Chondrocyte (in vitro differentiated cells): ENCODE results near the gene TRIM10. TPM values are rescaled to one million over a fixed set of nuclear protein-coding genes. Genes with fewer than 3 reads are reported as not detected.

Experiments
- DNase-seq: peaks from one replicate; pipeline ENCODE4 v3.0.0; 2021; ENCODE audit warnings: mixed read lengths, low spot score
- H3K27ac Mint-ChIP-seq: one replicate; pipeline ENCODE4 v1.8.0; 2021; ENCODE audit warnings: mild to moderate bottlenecking, moderate library complexity, mixed read lengths; ENCODE audit not compliant: unreplicated experiment
- H3K27me3 Mint-ChIP-seq: 2 replicates; pipeline ENCODE4 v1.8.0; 2021; ENCODE audit warnings: low read depth, mixed read lengths
- H3K36me3 Mint-ChIP-seq: 2 replicates; pipeline ENCODE4 v1.8.0; 2021; ENCODE audit warnings: low read depth, mixed read lengths
- H3K4me1 Mint-ChIP-seq: 2 replicates; pipeline ENCODE4 v1.8.0; 2021; ENCODE audit warnings: low read depth, mild to moderate bottlenecking, mixed read lengths
- H3K4me3 Mint-ChIP-seq: one replicate; pipeline ENCODE4 v1.8.0; 2021; ENCODE audit warnings: mild to moderate bottlenecking, moderate library complexity, mixed read lengths; ENCODE audit not compliant: unreplicated experiment
- H3K9me3 Mint-ChIP-seq: 2 replicates; pipeline ENCODE4 v1.8.0; 2021; ENCODE audit warnings: low read depth, mixed read lengths
- total RNA-seq: library from RNA; stranded (reverse); gene quantifications from 3 replicates; pipeline ENCODE4 v1.2.1, GENCODE V29; 2021
- TF ChIP-seq, protein P1 (sequence below): fragments of 200-600 bp; sonication (generic); IDR thresholded peaks from 2 replicates; pipeline ENCODE4 v1.5.0; 2021; ENCODE audit warnings: antibody characterized with exemption, mild to moderate bottlenecking, moderate library complexity

TRIM10 gene
- total RNA-seq, 1 donor from 2014 or later = not detected

DNA sequence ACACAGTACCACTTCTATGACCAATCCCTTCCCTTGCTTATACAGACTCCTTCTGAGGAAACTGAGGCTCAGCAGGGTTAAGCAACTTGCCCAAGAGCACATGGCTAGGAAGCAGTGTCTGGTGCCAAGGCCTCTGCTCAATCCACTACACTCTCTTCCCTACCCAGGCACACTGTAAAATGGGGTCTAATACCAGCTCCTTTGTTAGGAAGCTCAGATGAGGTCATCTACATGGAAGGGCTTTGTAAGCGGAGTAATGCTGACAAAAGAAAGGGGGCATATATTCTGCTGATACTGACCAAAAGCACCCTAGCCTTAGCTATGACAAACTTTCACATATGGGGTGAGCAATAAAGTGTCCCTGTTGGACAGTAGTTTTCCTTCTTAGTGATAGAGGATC, 43.1 kb upstream of the TRIM10 start:
- no peak overlapping the region for H3K4me3 Mint-ChIP-seq
- no peaks in the 10 kb centered on the region for H3K27me3 Mint-ChIP-seq
- TF ChIP-seq, protein P1, sequence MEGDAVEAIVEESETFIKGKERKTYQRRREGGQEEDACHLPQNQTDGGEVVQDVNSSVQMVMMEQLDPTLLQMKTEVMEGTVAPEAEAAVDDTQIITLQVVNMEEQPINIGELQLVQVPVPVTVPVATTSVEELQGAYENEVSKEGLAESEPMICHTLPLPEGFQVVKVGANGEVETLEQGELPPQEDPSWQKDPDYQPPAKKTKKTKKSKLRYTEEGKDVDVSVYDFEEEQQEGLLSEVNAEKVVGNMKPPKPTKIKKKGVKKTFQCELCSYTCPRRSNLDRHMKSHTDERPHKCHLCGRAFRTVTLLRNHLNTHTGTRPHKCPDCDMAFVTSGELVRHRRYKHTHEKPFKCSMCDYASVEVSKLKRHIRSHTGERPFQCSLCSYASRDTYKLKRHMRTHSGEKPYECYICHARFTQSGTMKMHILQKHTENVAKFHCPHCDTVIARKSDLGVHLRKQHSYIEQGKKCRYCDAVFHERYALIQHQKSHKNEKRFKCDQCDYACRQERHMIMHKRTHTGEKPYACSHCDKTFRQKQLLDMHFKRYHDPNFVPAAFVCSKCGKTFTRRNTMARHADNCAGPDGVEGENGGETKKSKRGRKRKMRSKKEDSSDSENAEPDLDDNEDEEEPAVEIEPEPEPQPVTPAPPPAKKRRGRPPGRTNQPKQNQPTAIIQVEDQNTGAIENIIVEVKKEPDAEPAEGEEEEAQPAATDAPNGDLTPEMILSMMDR = no peak
- H3K27ac Mint-ChIP-seq = no peak overlapping the region
- H3K9me3 Mint-ChIP-seq = no peaks in the 10 kb centered on the region
- H3K4me1 Mint-ChIP-seq = peaks cover 28% of the 10 kb centered on the region
- DNase-seq = no peak
- peaks cover 7% of the 10 kb centered on the region for H3K36me3 Mint-ChIP-seq

DNA sequence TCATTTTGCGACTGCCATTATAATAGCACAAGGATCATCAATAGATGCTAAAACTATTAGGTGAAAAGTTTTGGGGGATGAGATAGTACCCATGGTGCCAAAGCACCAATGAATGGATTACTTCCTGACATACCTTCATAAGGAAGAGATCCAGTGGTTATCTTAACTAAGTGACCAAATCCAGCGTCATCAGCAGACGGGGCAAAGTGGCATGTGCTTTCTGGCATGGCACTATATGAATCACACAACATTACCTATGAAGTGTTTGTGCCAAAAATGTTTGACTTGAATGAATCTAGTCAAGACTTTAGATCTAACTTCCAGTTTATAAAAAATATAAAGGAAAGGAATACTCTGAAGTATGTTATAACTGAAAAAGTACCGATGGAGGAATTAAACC, 41.4 kb upstream of the TRIM10 start:
- TF ChIP-seq, protein P1 = no peak
- Mint-ChIP-seq H3K4me1 (peaks cover 13% of the 10 kb centered on the region), H3K36me3 (peaks cover 16% of the 10 kb centered on the region), H3K4me3 (no peak overlapping the region), H3K27ac (no peak overlapping the region), H3K27me3 (no peaks in the 10 kb centered on the region), H3K9me3 (no peaks in the 10 kb centered on the region)
- no peak for DNase-seq

DNA sequence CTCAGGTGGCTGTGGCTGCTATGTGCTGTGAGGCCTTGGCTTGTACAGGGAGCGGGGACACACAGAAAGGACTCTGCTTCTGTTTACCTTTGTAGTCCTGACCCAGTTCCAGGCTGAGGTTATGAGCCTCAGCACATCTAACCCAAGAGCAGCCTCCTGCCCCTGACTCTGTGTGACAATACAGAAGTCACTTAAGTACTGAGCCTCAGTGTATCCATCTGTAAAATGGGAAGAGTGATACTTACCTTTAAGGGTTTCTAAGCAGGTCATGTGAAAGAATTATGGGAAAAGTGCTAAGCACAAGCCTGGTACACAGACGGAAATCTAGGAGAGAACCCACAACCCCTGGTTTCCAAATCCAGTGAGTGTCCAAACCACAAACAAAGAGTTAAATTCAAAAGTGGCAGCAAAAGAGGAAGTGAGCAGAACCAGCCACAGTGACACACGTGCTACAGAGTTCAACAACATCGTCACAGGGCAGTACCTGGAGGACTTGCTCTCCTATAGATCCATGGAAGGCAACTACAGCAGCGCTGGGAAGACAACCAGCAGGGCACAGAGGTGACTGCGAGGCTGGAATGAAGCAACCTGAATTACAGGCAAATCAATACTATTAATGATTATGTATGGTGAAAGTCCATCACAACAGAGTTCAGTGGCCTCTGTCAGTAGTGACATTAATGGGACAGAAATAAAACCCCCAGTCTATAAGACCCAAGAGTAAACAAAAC, 39.7 kb upstream of the TRIM10 start:
- H3K9me3 Mint-ChIP-seq = no peaks in the 10 kb centered on the region
- TF ChIP-seq, protein P1 = no peak
- DNase-seq = no peak
- H3K27me3 Mint-ChIP-seq = no peaks in the 10 kb centered on the region
- no peak overlapping the region for H3K27ac Mint-ChIP-seq
- H3K36me3 Mint-ChIP-seq = peaks cover 24% of the 10 kb centered on the region
- no peak overlapping the region for H3K4me3 Mint-ChIP-seq
- peaks cover 4% of the 10 kb centered on the region for H3K4me1 Mint-ChIP-seq

DNA sequence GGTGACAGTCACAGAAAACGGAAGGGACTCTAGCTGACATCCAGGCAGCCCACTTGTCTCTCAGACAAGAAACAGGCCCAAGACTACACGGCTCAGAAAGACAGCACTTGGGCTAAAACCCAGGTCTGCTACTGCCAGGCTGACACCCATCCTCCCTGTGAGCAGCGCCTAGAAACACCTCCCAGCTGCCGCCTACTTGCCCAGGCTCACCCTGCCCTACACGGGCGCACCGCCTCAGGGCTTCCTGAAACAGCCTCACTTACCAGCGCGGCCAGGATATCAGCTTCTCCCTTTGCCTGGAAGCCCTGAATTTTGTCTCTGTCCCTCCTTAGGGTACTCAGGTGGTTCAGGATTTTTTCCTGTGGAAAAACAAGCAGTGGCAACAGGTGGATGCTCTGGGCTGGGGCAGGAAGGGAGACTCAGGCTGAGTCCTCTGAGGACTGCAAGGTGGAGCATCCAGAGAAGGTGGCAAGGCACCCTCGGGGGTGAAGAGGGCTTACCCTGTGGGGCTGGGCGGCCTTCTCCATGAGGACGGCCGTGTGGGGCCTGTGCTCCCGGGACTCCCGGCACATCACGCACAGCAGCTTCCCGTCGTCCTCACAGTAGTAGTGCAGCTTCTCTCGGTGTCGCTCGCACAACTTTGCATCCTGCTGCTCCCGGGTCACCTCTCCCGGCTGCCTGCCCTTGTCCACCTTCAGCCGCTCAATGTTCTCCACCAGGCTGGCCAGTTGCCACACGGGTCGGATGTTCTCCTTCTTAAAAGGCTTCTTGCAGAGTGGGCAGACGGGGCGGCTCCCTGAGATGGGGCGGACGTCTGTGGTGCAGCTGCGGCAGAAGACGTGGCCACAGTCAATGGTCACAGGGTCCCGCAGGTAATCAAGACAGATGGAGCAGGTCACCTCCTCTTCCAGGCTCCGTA, 37.4 kb upstream of the TRIM10 start:
- H3K4me1 Mint-ChIP-seq = peaks cover 4% of the 10 kb centered on the region

DNA sequence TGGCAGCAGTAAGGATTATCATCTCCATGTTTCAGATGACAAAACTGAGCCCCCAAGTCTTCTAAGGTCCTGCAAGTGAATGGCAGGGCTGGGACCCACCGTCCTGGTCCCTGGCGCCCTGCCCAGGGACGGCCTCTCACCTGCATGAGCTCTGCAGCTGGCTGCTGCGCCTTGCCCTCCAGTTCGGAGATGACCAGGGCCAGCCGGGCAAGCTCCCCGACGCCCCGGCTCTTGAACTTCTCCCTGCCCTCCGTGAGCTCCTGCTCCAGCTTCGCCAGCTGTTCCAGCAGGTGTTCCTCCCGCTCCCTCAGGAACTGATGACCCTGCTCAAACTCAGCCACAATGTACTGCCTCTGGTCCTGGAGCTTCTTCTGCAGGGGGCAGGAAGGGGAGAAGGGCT, 35.4 kb upstream of the TRIM10 start:
- Mint-ChIP-seq H3K36me3 (peaks cover 34% of the 10 kb centered on the region), H3K9me3 (no peaks in the 10 kb centered on the region), H3K27ac (no peak overlapping the region), H3K4me3 (no peak overlapping the region), H3K4me1 (no peaks in the 10 kb centered on the region), H3K27me3 (no peaks in the 10 kb centered on the region)
- no peak for DNase-seq
- TF ChIP-seq, protein P1 = no peak

More for the DNA sequence above, 37.4 kb upstream of the TRIM10 start:
- no peak for DNase-seq
- Mint-ChIP-seq H3K4me3 (no peak overlapping the region), H3K36me3 (peaks cover 34% of the 10 kb centered on the region), H3K9me3 (no peaks in the 10 kb centered on the region), H3K27me3 (no peaks in the 10 kb centered on the region), H3K27ac (no peak overlapping the region)
- TF ChIP-seq, protein P1 = no peak
